H9 (cell line): ENCODE measurements around the gene PCDHA1. TPM values are rescaled to one million over a fixed set of nuclear protein-coding genes. Genes with fewer than 3 reads are reported as not detected.

Experiments used
- DNase-seq: peaks from one replicate; pipeline ENCODE4 v3.0.0-alpha.2; 2017
- H2AFZ ChIP-seq: one replicate; pipeline ENCODE4 v1.6.1; 2013; ENCODE audit warnings: mild to moderate bottlenecking, low read length, control low read depth, moderate library complexity
- H2AK5ac ChIP-seq: 2 replicates; pipeline ENCODE4 v1.6.1; 2013; ENCODE audit warnings: low read length, control low read depth, mixed read lengths; ENCODE audit not compliant: insufficient read length
- H2BK120ac ChIP-seq: one replicate; pipeline ENCODE4 v1.6.1; 2013; ENCODE audit warnings: low read depth, mild to moderate bottlenecking, low read length, control low read depth, inconsistent platforms; ENCODE audit not compliant: poor library complexity, severe bottlenecking
- H2BK12ac ChIP-seq: 2 replicates; pipeline ENCODE4 v1.6.1; 2013; ENCODE audit warnings: low read length, control low read depth, mixed read lengths, low read depth; ENCODE audit not compliant: insufficient read length
- H2BK15ac ChIP-seq: 2 replicates; pipeline ENCODE4 v1.6.1; 2013; ENCODE audit warnings: low read depth, low read length, control low read depth
- H2BK20ac ChIP-seq: one replicate; pipeline ENCODE4 v1.6.1; 2013; ENCODE audit warnings: low read depth, mild to moderate bottlenecking, low read length, control low read depth, inconsistent platforms; ENCODE audit not compliant: poor library complexity, severe bottlenecking
- H2BK5ac ChIP-seq: 2 replicates; pipeline ENCODE4 v1.6.1; 2013; ENCODE audit warnings: low read length, control low read depth, mixed read lengths; ENCODE audit not compliant: insufficient read length
- H3K14ac ChIP-seq: 2 replicates; pipeline ENCODE4 v1.6.1; 2013; ENCODE audit warnings: low read length, control low read depth; ENCODE audit not compliant: insufficient read depth
- H3K18ac ChIP-seq: 2 replicates; pipeline ENCODE4 v1.6.1; 2013; ENCODE audit warnings: low read depth, mild to moderate bottlenecking, mixed read lengths, low read length, control low read depth; ENCODE audit not compliant: insufficient read length
- H3K23ac ChIP-seq: 2 replicates; pipeline ENCODE4 v1.6.1; 2013; ENCODE audit warnings: low read length, control low read depth, mixed read lengths, low read depth; ENCODE audit not compliant: insufficient read length
- H3K23me2 ChIP-seq: 2 replicates; pipeline ENCODE4 v1.6.1; 2013; ENCODE audit warnings: low read depth, mild to moderate bottlenecking, mixed read lengths, low read length, control low read depth; ENCODE audit not compliant: insufficient read length, poor library complexity, severe bottlenecking
- H3K27ac ChIP-seq: 2 replicates; pipeline ENCODE4 v1.5.1; 2013; ENCODE audit warnings: low read length, control low read depth, mixed read lengths, low read depth; ENCODE audit not compliant: insufficient read length
- H3K27me3 ChIP-seq: 2 replicates; pipeline ENCODE4 v1.6.1; 2013; ENCODE audit warnings: low read length, control low read depth, inconsistent platforms; ENCODE audit not compliant: insufficient read depth
- H3K4ac ChIP-seq: 2 replicates; pipeline ENCODE4 v1.6.1; 2013; ENCODE audit warnings: low read depth, mild to moderate bottlenecking, control low read depth, inconsistent platforms, low read length, moderate library complexity
- H3K4me1 ChIP-seq: 2 replicates; pipeline ENCODE4 v1.6.1; 2013; ENCODE audit warnings: low read length, control low read depth, inconsistent platforms; ENCODE audit not compliant: insufficient read depth
- H3K4me2 ChIP-seq: 2 replicates; pipeline ENCODE4 v1.6.1; 2013; ENCODE audit warnings: low read length, control low read depth, mixed read lengths; ENCODE audit not compliant: insufficient read length, insufficient read depth
- H3K56ac ChIP-seq: 2 replicates; pipeline ENCODE4 v1.6.1; 2013; ENCODE audit warnings: low read depth, mild to moderate bottlenecking, mixed read lengths, low read length, control low read depth; ENCODE audit not compliant: insufficient read length
- H3K79me1 ChIP-seq: 2 replicates; pipeline ENCODE4 v1.6.1; 2013; ENCODE audit warnings: low read depth, mild to moderate bottlenecking, moderate library complexity, low read length, control low read depth, inconsistent platforms; ENCODE audit not compliant: insufficient read depth, poor library complexity, severe bottlenecking
- H3K79me2 ChIP-seq: 2 replicates; pipeline ENCODE4 v1.6.1; 2013; ENCODE audit warnings: low read length, control low read depth, inconsistent platforms; ENCODE audit not compliant: insufficient read depth
- H3K9ac ChIP-seq: 2 replicates; pipeline ENCODE4 v1.6.1; 2013; ENCODE audit warnings: low read length, control low read depth, mixed read lengths; ENCODE audit not compliant: insufficient read length; ENCODE audit errors: extremely low read depth
- H3K9me3 ChIP-seq: one replicate; pipeline ENCODE4 v1.6.1; 2013; ENCODE audit warnings: low read depth, low read length, inconsistent platforms; ENCODE audit not compliant: control insufficient read depth
- H3T11ph ChIP-seq: one replicate; pipeline ENCODE4 v1.6.1; 2013; ENCODE audit warnings: mild to moderate bottlenecking, low read length, control low read depth, inconsistent platforms
- H4K20me1 ChIP-seq: one replicate; pipeline ENCODE4 v1.6.1; 2013; ENCODE audit not compliant: control insufficient read depth, insufficient read length, insufficient read depth
- H4K5ac ChIP-seq: 2 replicates; pipeline ENCODE4 v1.6.1; 2013; ENCODE audit warnings: low read depth, mild to moderate bottlenecking, mixed read lengths, low read length, control low read depth; ENCODE audit not compliant: insufficient read length
- H4K8ac ChIP-seq: replicated peaks from 2 replicates; pipeline ENCODE4 v1.6.1; 2013; ENCODE audit warnings: low read length, control low read depth, mixed read lengths, low read depth; ENCODE audit not compliant: insufficient read length
- H4K91ac ChIP-seq: 2 replicates; pipeline ENCODE4 v1.6.1; 2013; ENCODE audit warnings: low read depth, mild to moderate bottlenecking, moderate library complexity, mixed read lengths, low read length, control low read depth; ENCODE audit not compliant: insufficient read length
- H3K27ac Mint-ChIP-seq, 3 experiments: 2 replicates in 2 of 3; 3 replicates in 1 of 3; pipeline ENCODE4 v1.8.0; 2020 to 2021; ENCODE audit warnings: mixed read lengths in 3 of 3, mild to moderate bottlenecking in 1 of 3, moderate library complexity in 1 of 3
- H3K27me3 Mint-ChIP-seq: 2 replicates; pipeline ENCODE4 v1.8.0; 2021; ENCODE audit warnings: low read depth, mild to moderate bottlenecking, moderate library complexity, mixed read lengths
- H3K36me3 Mint-ChIP-seq, 3 experiments: 2 replicates in 2 of 3; 3 replicates in 1 of 3; pipeline ENCODE4 v1.8.0; 2020 to 2021; ENCODE audit warnings: low read depth in 3 of 3, mixed read lengths in 3 of 3; ENCODE audit not compliant: insufficient read depth in 1 of 3
- H3K4me1 Mint-ChIP-seq, 2 experiments: 2 replicates each; pipeline ENCODE4 v1.8.0; 2020; ENCODE audit warnings: mixed read lengths in 2 of 2
- H3K4me3 Mint-ChIP-seq, 2 experiments: 2 replicates in 1 of 2; 3 replicates in 1 of 2; pipeline ENCODE4 v1.8.0; 2020 to 2021; ENCODE audit warnings: mild to moderate bottlenecking in 2 of 2, mixed read lengths in 2 of 2, moderate library complexity in 1 of 2
- H3K9me3 Mint-ChIP-seq, 2 experiments: 2 replicates in 1 of 2; 3 replicates in 1 of 2; pipeline ENCODE4 v1.8.0; 2020; ENCODE audit warnings: mild to moderate bottlenecking in 2 of 2, mixed read lengths in 2 of 2, moderate library complexity in 1 of 2
- CTCF ChIP-seq: fragments of 200-600 bp; sonication (generic); conservative IDR thresholded peaks from 3 replicates; pipeline ENCODE4 v1.8.0; 2021; ENCODE audit warnings: antibody characterized with exemption, mild to moderate bottlenecking
- WGBS: extraction: QIAGEN DNeasy Blood & Tissue Kit; methylation state at CpG from one replicate; pipeline ENCODE4 v1.1.7; 2013; ENCODE audit warnings: missing lambda C conversion rate, low lambda C conversion rate, mixed read lengths; ENCODE audit not compliant: insufficient read length; ENCODE audit errors: extremely low coverage; 5-methylcytosine and 5-hydroxymethylcytosine counted together
- total RNA-seq: library from RNA; stranded (reverse); gene quantifications from 2 replicates; pipeline ENCODE4 v1.2.1, GENCODE V29; 2021

PCDHA1 gene
- total RNA-seq, 1 experiment from 2014 or later, result 0.61 TPM

- Histone ChIP-seq H2BK15ac (no peak overlapping the region), H3K9me3 (no peaks in the 10 kb centered on the region), H3K9ac (no peak overlapping the region), H4K5ac (no peak overlapping the region), H3K27ac (no peak overlapping the region), H4K8ac (no peak overlapping the region), H2BK12ac (no peak overlapping the region), H2AK5ac (no peak overlapping the region), H3K18ac (no peak overlapping the region), H3T11ph (no peak overlapping the region), H3K14ac (no peak overlapping the region), H3K79me2 (no peaks in the 10 kb centered on the region), H4K20me1 (no peaks in the 10 kb centered on the region), H2AFZ (no peak overlapping the region), H3K27me3 (no peaks in the 10 kb centered on the region), H4K91ac (no peak overlapping the region), H3K23me2 (no peaks in the 10 kb centered on the region), H2BK120ac (no peak overlapping the region), H2BK5ac (no peak overlapping the region), H3K4me1 (no peaks in the 10 kb centered on the region), H3K23ac (no peak overlapping the region), H3K56ac (no peak overlapping the region), H3K4ac (no peak overlapping the region), H3K79me1 (no peaks in the 10 kb centered on the region), H3K4me2 (no peak overlapping the region), H2BK20ac (no peak overlapping the region)
- Mint-ChIP-seq H3K4me1 (peaks cover 4 to 8% of the 10 kb centered on the region in 2 experiments; a peak in 3 of 4 replicates), H3K27me3 (no peaks in the 10 kb centered on the region), H3K36me3 (no peaks in the 10 kb centered on the region), H3K27ac (no peak overlapping the region), H3K9me3 (no peaks in the 10 kb centered on the region), H3K4me3 (no peak overlapping the region)
- no peak for TF ChIP-seq CTCF
- WGBS, result no CpG with 5 or more reads among the region's 1 CpG
- no peak for DNase-seq
These were observed 236.4 kb downstream of the PCDHA1 start for GRCh38 chr5:141022384-141022783.
